ENCODE data around the gene LYRM1.

LYRM1 gene

GRCh38 chr16:20871941-20872815 lies 28.4 kb upstream of the LYRM1 start:
- no peak for DNase-seq (ENCODE audit: low read depth in 4 of 4, low spot score in 1 of 4)

DNA sequence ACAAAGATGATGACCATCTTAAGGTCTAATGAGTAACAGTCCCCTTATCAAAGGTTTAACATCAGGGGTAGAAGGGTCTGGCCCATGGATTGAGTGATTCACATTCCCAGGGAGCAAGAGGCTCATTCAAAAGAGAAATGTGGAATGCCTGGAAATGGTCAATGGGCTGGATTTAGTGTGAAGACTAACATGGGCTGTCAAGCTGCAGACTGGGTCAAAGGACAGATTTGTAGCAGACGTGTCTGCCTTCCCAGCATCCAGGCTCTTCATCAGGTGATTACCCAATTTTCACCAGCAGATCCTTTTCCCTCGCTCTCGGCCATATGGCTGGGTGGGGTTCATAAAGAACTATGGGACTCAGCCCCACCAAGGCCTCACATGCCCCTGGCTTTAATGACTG lies 27.2 kb upstream of the LYRM1 start:
- DNase-seq (ENCODE audit: low read depth in 4 of 4, low spot score in 1 of 4) = no peak

DNA sequence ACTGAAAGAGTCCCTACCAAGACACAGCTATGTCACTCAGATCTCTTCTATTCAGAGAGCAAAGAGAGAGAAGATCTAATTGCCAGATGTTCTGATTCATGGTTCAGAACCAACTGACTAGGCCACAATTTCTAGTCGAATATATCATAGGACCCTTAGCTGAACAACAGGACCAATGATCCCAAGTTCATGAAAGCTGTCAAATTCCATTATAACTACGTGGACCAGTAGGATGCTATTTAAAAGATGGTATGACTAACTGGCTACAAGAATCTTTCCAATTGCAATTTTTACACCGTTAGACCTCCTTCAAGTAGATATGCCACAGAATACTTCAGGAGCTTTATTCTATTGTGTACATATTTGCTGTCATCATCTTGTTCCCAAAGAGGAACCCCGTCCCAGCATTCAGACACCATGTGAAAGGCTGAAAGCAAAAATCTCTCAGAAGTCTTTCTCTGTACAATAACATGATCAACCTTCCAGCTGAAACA lies 26.4 kb upstream of the LYRM1 start:
- no peak for DNase-seq (ENCODE audit: low read depth in 4 of 4, low spot score in 1 of 4)

DNA sequence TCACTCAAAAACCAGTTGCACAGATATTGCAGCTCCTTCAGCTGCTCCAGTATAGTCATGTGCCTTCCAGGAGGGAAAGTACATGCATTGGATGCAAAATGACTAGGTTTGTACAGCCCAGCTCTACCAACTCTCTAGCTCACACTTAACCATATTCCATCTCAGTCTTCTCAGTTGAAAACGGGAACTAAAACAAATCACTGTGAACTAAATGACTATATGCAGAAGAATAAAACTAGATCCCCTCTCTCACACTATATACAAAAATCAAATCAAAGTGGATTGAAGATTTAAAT lies 25.3 kb upstream of the LYRM1 start:
- no peak for DNase-seq (ENCODE audit: low read depth in 4 of 4, low spot score in 1 of 4)

- DNase-seq (ENCODE audit: low read depth in 4 of 4, low spot score in 1 of 4) = no peak
Observed at GRCh38 chr16:20878682-20879147, 21.9 kb upstream of the LYRM1 start.

- DNase-seq (ENCODE audit: low read depth in 4 of 4, low spot score in 1 of 4) = no peak
Observed at GRCh38 chr16:20879175-20880040, 21.2 kb upstream of the LYRM1 start.

DNA sequence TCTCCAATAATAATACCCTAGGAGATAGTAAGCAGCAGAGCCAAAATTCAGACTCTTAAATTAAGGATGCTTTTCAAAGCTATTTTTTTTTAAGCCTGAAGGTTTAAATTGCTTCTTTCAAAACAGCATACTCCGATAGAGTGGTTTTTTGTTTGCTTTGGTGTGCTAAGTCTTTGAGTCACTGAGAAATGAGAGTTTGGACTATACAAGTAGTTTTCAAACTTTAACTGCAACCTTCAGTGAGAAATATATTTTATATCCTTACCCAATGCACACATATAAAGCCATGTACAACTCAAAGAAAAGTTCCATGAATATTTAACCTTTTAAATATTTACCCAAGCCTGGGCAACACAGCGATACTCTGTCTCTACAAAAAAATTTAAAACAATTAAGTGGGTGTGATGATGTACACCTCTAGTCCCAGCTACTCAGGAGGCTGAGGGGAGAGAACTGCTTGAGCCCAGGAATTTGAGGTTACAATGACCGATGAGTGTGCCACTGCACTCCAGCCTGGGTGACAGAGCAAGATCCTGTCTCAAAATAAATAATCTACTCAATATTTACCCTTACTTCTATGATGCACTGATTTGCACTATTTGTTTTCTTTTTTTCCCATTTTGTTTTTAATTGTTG lies 19.6 kb upstream of the LYRM1 start:
- DNase-seq (ENCODE audit: low read depth in 4 of 4, low spot score in 1 of 4) = no peak

GRCh38 chr16:20881503-20881878 lies 19.1 kb upstream of the LYRM1 start:
- DNase-seq (ENCODE audit: low read depth in 4 of 4, low spot score in 1 of 4) = no peak

DNA sequence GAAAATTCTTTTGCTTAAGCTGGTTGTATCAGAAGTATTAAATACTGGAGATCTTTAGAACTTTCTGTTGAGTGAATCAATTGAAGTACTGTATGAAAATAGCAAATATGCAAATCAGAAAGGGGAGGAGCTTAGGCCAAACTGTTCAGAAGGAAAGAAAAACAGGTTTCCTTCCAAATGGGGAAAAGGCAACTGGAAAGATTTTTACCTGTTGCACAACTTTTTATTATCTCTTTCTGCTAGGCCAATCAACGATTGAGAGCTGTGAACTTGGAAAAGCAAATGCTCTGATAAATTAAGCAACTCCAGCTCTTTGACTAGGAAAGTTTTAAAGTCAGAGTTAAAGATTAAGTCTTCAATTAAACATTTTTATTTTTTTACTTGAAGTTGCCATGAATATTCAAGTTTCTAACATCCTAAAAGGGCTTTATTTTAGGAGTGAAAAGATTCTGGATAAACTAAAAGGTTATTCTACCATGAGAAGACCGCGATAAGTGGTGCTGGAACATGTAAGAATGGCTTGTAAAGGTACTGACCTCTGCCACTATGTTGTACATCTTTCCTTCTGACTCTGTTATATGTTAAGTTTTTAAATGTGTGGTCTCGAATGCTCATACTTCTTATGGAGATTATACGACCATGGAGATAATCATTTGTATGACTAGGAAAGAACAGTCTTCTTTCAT lies 16.9 kb upstream of the LYRM1 start:
- DNase-seq (ENCODE audit: low read depth in 4 of 4, low spot score in 1 of 4) = no peak

GRCh38 chr16:20884240-20884556 lies 16.4 kb upstream of the LYRM1 start:
- no peak for DNase-seq (ENCODE audit: low read depth in 4 of 4, low spot score in 1 of 4)

GRCh38 chr16:20886320-20886719 lies 14.3 kb upstream of the LYRM1 start:
- no peak for DNase-seq (ENCODE audit: low read depth in 4 of 4, low spot score in 1 of 4)

DNA sequence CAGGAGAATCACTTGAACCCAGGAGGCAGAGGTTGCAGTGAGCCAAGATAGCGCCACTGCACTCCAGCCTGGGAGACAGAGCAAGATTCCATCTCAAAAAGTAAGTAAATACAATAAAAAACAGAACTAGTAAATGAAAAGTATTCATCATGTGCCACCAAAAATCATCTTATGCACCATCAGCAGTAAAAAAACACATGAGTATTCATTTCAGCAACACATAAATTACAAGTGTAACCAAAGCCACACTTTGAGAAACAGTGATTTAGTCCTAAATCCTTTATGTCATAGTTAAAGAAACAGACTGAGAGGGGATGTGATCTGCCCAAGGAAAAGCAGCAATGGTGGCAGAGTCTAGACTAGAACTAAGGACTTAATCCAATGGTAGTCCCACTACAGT lies 13.4 kb upstream of the LYRM1 start:
- no peak for DNase-seq (ENCODE audit: low read depth in 4 of 4, low spot score in 1 of 4)

GRCh38 chr16:20889625-20890275 lies 10.8 kb upstream of the LYRM1 start:
- no peak for DNase-seq (ENCODE audit: low read depth in 4 of 4, low spot score in 1 of 4)

DNA sequence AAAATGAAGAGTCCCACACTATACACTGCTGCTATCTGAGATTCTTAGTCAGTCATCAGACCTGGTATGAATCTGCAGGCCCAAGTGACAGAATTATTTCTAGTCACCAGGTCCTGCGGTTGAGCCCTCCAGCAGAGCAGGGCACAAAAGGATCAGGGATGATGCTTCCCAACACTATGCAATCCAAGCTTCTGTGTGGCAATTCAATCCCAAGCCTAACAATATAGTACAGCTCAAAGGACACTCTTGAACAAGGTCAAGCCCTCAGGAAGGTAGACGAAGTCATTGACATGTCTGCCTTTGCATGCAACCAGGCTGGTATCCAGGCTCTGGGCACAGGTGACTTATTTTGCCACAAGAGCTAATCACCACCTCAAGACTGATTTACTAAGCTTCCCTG lies 6.2 kb upstream of the LYRM1 start:
- no peak for DNase-seq (ENCODE audit: low read depth in 4 of 4, low spot score in 1 of 4)

DNA sequence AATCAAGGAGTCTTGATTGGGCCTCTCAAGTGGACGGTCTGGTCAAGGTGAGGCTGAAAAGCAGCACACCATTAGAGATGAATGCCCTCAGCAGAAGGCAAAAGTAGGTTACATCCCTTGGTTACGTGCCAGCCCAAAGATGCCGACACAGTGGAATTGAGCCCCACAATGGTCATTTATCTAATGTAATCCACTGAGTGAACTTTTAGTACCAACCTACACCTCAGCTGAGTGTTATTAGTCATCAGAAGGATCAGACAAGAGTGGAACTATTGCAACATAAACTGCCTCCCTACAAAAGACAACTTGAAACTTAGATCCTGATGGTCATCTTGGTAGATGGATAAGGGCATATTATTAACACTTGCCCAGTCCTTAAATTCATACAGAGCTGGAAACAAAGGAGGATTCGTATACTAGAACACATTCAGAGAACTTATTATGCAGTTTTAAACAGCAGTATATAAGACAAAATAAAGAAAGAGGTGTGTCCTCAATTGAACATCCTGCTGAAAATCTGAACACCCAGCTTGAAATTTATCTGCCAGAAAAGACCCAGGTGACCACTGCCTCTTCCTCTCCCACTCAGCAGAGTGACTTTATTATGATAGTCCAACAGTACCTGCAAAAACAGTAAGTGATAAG lies 3.2 kb upstream of the LYRM1 start:
- no peak for DNase-seq (ENCODE audit: low read depth in 4 of 4, low spot score in 1 of 4)

GRCh38 chr16:20897922-20898321 lies 2.6 kb upstream of the LYRM1 start:
- DNase-seq (ENCODE audit: low read depth in 4 of 4, low spot score in 1 of 4) = no peak

DNA sequence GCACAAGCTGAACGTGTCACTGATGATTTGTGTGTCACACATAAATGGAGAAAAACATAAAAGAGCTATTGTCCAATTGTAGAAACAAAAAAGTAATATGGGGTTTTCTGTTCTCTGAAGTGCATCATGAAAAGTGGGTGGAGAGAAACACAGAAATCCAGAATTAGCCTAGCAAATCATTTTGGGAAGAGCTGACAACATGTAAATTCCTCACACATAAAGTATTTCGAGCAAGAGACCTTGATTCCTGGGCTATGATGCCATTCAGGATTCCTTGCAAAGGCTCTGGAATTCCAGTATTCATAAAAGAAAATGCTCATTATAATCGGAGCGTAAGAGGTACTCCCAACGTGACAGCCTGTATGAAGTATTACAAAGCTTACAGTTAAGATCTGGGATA lies 1.5 kb upstream of the LYRM1 start:
- DNase-seq (ENCODE audit: low read depth in 4 of 4, low spot score in 1 of 4) = no peak

DNA sequence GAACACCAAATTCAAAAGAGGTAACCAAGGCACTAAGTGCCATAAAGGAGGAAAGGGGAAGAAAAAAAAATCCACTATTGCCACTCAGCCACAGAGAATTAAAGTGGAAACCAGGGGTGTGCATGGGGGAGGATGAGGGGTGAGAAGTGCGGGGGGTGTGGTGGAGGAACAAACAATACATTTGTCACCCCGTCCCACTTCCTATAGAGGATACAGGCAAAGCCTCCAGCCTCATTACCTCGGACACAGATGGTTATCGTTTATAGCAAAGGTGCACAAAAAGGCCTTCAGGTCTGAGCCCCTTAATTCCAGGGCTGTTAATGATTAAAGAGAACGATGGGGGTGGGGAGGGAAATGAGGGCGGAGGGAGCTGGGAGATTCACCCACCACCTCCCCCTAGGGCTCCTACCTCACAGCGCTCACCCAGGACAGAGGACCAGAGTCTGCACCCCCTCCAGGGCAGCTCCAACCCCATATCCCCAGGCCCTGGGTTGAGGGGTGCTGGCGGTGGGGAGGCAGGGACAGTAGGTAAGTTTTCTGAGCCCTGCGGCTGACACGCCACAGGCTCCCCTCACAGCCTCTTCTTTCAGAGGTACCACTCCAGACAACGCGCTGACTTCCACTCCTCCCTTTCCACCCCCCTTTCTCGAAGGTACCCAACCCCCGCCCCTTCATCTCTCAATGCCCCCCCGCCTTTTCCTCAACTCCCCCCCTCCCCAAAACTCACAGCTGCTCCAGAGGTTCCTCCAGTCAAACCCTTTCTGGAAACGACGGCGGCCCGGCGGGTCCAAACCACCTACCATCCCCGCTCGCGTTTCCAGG lies 883 bp upstream of the LYRM1 start:
- DNase-seq (ENCODE audit: low read depth in 4 of 4, low spot score in 1 of 4) = peak in 1 of 4 experiments; percentile 4

GRCh38 chr16:20901068-20901435 lies 481 bp downstream of the LYRM1 start:
- DNase-seq (ENCODE audit: low read depth in 4 of 4, low spot score in 1 of 4) = no peak
